Progenitor cell of endocrine pancreas (in vitro differentiated cells): ENCODE results near the gene LAMA5. TPM values are rescaled to one million over a fixed set of nuclear protein-coding genes. Genes with fewer than 3 reads are reported as not detected.

Experiments used
- DNase-seq: peaks from one replicate; pipeline ENCODE4 v3.0.0; 2021; ENCODE audit warnings: low spot score; ENCODE audit not compliant: unreplicated experiment
- H3K27ac Mint-ChIP-seq: 2 replicates; pipeline ENCODE4 v1.8.0; 2021; ENCODE audit warnings: mild to moderate bottlenecking, moderate library complexity, mixed read lengths
- H3K27me3 Mint-ChIP-seq: 2 replicates; pipeline ENCODE4 v1.8.0; 2021; ENCODE audit warnings: mixed read lengths
- H3K36me3 Mint-ChIP-seq: 2 replicates; pipeline ENCODE4 v1.8.0; 2022; ENCODE audit warnings: mixed read lengths; ENCODE audit not compliant: insufficient read depth
- H3K4me1 Mint-ChIP-seq: 2 replicates; pipeline ENCODE4 v1.8.0; 2021; ENCODE audit warnings: low read depth, mixed read lengths
- H3K4me3 Mint-ChIP-seq: 2 replicates; pipeline ENCODE4 v1.8.0; 2021; ENCODE audit warnings: low read depth, mild to moderate bottlenecking, moderate library complexity, mixed read lengths
- H3K9me3 Mint-ChIP-seq: 2 replicates; pipeline ENCODE4 v1.8.0; 2021; ENCODE audit warnings: low read depth, mixed read lengths
- CTCF ChIP-seq: fragments of 200-600 bp; sonication (generic); IDR thresholded peaks from one replicate; pipeline ENCODE4 v1.5.0; 2021; ENCODE audit warnings: antibody characterized with exemption, mild to moderate bottlenecking; ENCODE audit not compliant: unreplicated experiment
- total RNA-seq: library from RNA; stranded (reverse); gene quantifications from 2 replicates; pipeline ENCODE4 v1.2.1, GENCODE V29; 2021

Gene LAMA5
- total RNA-seq, 1 donor from 2014 or later, result 252 TPM

- H3K27me3 Mint-ChIP-seq, result no peaks in the 10 kb centered on the region
- H3K4me3 Mint-ChIP-seq, result no peak overlapping the region
- no peaks in the 10 kb centered on the region for H3K4me1 Mint-ChIP-seq
- H3K9me3 Mint-ChIP-seq, result no peaks in the 10 kb centered on the region
- peaks cover 16% of the 10 kb centered on the region for H3K36me3 Mint-ChIP-seq
- TF ChIP-seq CTCF, result no peak
- no peak for DNase-seq
- H3K27ac Mint-ChIP-seq, result no peak overlapping the region
Measured at GRCh38 chr20:62282877-62283503, 84.1 kb downstream of the LAMA5 start.

GRCh38 chr20:62282103-62282502 is 85.0 kb downstream of the LAMA5 start:
- Mint-ChIP-seq H3K36me3 (peaks cover 16% of the 10 kb centered on the region), H3K27me3 (no peaks in the 10 kb centered on the region), H3K9me3 (no peaks in the 10 kb centered on the region), H3K4me1 (no peaks in the 10 kb centered on the region), H3K4me3 (no peak overlapping the region), H3K27ac (no peak overlapping the region)
- TF ChIP-seq CTCF, result no peak
- no peak for DNase-seq

- no peak overlapping the region for H3K27ac Mint-ChIP-seq
- no peak overlapping the region for H3K4me3 Mint-ChIP-seq
- DNase-seq, result no peak
- H3K9me3 Mint-ChIP-seq, result no peaks in the 10 kb centered on the region
- no peaks in the 10 kb centered on the region for H3K4me1 Mint-ChIP-seq
- no peaks in the 10 kb centered on the region for H3K27me3 Mint-ChIP-seq
- peaks cover 16% of the 10 kb centered on the region for H3K36me3 Mint-ChIP-seq
- no peak for TF ChIP-seq CTCF
Measured at GRCh38 chr20:62281161-62281933, 85.8 kb downstream of the LAMA5 start.

- H3K4me3 Mint-ChIP-seq, result no peak overlapping the region
- no peak for DNase-seq
- H3K27me3 Mint-ChIP-seq, result no peaks in the 10 kb centered on the region
- H3K27ac Mint-ChIP-seq, result no peak overlapping the region
- peaks cover 19% of the 10 kb centered on the region for H3K36me3 Mint-ChIP-seq
- H3K4me1 Mint-ChIP-seq, result no peaks in the 10 kb centered on the region
- no peak for TF ChIP-seq CTCF
- no peaks in the 10 kb centered on the region for H3K9me3 Mint-ChIP-seq
Measured at GRCh38 chr20:62280303-62280702, 86.8 kb downstream of the LAMA5 start.

- no peaks in the 10 kb centered on the region for H3K4me1 Mint-ChIP-seq
- no peaks in the 10 kb centered on the region for H3K9me3 Mint-ChIP-seq
- H3K27me3 Mint-ChIP-seq, result no peaks in the 10 kb centered on the region
- no peak overlapping the region for H3K27ac Mint-ChIP-seq
- DNase-seq, result no peak
- H3K4me3 Mint-ChIP-seq, result no peak overlapping the region
- H3K36me3 Mint-ChIP-seq, result peaks cover 21% of the 10 kb centered on the region
- no peak for TF ChIP-seq CTCF
Measured at GRCh38 chr20:62277253-62277652, 89.9 kb downstream of the LAMA5 start.
